HG03139 (cell line): ENCODE data around the gene SPOUT1.
"Not testable (repeated sequence)": the region's sequence is repeated elsewhere in the genome, so short reads cannot be mapped to it uniquely, and the experiment has no call there.

ENCODE experiments used
- ATAC-seq: cut with Tn5 transposase; IDR thresholded peaks from one replicate; pipeline ENCODE4 v1.9.1; 2021; ENCODE audit not compliant: unreplicated experiment

SPOUT1 gene

GRCh38 chr9:128810873-128811272, 18.7 kb downstream of the SPOUT1 start:
- ATAC-seq: no peak

DNA sequence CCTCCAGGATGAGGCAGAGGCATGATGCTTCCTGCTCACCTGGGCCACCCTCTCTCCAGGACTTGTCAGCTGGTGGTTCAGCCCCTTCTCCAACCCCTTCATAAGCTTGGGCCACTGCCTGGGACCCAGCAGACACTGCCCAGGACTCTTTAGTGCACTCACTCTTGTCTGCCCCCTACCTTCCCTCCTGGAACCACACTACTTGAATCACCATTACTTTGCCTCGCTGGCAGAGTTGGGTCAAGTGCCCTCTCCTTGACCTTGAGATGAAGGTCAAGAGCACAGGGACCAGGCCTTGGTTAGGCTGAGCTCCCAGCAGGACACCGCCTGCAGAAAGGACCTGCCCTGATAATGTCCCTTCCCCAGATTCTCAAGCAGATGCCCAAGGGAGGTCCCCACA, 19.8 kb downstream of the SPOUT1 start:
- ATAC-seq: no peak

GRCh38 chr9:128809036-128809599, 20.5 kb downstream of the SPOUT1 start:
- no peak for ATAC-seq

DNA sequence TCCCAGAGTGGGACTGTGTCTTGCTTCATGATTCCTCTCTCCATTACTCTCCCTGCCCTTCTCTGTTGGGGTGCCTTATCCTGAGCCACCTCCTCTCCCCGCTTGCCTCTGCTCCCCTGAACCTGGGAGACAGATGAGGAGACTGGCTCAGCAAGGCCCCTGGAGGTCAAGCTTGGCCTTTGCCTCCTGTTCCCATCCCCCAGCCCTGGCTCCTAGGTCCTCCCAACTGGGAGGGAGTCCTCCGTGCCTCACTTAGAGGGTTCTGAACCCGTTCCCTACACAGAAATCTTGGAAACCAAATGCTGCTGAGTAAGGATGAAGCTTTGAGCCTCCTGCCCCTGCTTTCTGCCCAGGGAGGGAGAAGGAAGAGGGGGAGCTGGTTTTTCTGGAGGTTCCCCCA, 21.1 kb downstream of the SPOUT1 start:
- no peak for ATAC-seq

GRCh38 chr9:128807827-128808226, 21.8 kb downstream of the SPOUT1 start:
- ATAC-seq: no peak

GRCh38 chr9:128805661-128806060, 23.9 kb downstream of the SPOUT1 start:
- no peak for ATAC-seq

- no peak for ATAC-seq
Observed at GRCh38 chr9:128802482-128802881, 27.1 kb downstream of the SPOUT1 start.

- no peak for ATAC-seq
Observed at GRCh38 chr9:128800061-128800460, 29.5 kb downstream of the SPOUT1 start.

- ATAC-seq: no peak
Observed at GRCh38 chr9:128798896-128799295, 30.7 kb downstream of the SPOUT1 start.

DNA sequence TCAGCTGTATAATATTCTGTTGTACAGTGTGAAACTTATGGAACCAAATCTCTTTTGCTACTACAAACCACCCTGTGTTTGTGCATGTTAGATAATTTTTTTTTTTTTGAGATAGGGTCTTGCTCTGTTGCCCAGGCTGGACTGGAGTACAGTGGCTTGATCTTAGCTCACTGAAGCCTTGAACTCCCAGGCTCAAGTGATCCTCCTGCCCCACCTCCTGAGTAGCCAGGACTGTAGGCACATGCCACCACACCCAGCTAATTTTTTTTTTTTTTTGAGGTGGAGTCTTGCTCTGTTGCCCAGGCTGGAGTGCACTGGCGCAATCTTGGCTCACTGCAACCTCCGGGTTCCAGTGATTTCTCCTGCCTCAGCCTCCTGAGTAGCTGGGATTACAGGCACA, 34.6 kb downstream of the SPOUT1 start:
- ATAC-seq: not testable (repeated sequence)

DNA sequence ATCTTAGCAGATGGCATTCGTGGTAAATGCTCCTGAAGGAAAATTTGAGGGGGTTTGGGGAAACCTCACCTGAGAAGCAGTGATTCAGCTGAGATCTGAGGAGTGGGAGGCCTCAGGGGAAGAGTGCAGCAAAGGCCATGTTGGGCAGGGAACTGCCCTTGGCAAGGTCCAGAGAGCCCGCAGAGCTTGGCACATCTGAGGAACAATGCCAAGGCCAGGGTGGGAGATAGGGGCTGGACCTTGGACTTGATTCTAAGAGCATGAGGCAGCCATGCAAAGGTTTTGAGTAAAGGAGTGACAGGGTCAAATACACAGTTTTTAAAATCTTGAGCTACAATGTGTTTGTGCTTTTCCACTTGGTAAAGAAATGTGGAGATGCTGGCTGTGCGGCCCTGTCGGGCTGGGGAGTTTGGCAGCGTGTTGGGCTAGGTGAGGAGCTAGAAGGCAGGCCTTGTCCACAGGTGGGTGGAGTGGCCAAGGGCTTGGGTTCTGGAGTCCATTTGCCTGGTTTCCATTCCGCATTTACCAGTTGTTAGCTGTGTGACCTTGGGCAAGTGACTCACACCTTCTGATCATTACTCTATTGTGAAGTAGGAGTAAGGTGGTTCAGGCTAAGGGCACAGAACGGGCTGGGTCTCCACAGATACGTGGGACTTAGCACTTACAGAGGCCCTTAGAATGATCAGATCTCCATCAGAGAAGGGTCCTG, 36.5 kb downstream of the SPOUT1 start:
- ATAC-seq: no peak

- ATAC-seq: no peak
Observed at GRCh38 chr9:128792134-128792533, 37.5 kb downstream of the SPOUT1 start.

DNA sequence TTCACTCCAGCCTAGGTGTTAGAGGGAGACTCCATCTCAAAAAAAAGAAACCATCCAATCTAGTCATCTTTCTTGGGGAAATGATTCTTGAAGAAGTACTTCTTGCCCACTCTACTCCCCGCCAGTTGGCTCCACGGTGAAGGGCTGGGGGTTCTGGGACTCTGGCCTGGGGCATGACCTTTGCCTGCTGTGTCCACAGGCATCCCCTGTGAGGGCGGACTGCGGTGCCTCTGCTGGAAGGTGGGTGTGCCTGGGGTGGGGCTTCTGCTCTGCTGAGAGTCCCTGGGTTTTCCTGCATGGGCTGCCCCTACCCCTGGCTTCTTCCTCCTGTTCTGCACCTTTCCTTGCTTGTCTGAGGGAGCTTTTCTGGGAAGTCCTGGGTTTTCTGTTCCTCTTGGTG, 39.1 kb downstream of the SPOUT1 start:
- ATAC-seq: no peak

DNA sequence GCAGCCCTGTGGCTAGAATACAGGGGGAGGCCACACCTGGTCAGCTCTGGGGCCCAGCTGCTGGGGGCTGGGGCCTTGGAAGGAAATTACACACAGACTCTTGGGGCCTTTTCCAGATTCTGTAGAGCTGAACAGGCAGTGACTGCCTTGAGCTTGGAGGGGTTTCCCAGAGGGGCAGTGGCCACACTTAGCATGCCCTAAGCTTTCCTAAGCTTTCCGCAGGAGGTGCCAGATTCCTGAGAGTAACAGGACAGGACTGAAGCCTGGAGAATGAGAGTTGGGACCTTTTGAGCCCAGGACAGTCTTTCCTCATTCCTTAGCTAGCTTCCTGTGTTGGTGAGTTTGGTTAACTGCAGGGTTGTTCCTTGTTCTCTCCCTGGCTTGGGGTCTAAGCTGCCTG, 41.1 kb downstream of the SPOUT1 start:
- no peak for ATAC-seq

DNA sequence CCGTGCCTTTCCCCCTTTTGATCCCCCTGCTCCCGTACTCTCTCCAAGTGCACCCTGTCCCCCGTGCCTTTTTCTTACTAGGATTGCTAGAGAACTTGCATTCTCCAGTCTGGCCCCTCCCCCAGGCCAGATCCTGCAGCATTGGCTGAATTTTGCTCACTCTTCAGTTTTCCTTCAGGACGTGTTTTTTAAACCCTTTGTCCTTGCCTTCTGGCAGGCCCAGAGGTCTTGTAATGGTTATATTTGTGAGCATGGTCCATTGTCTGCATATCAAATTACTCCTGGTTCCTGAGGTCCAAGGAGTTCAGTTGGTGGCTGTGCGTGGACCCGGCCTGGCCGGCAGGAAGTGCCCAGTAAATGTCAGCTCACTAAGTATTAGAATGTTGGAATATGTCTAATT, 41.9 kb downstream of the SPOUT1 start:
- ATAC-seq: no peak

GRCh38 chr9:128786681-128787601, 42.7 kb downstream of the SPOUT1 start, which contains the start of gene TBC1D13:
Gene TBC1D13, plus strand, starts transcription at chr9:128787253. Its CDS starts 101 bp downstream, at chr9:128787354.
- ATAC-seq: peak; percentile 86

- no peak for ATAC-seq
Observed at GRCh38 chr9:128785427-128785826, 44.2 kb downstream of the SPOUT1 start.

GRCh38 chr9:128782669-128783068, 46.9 kb downstream of the SPOUT1 start:
- ATAC-seq: no peak

- ATAC-seq: no peak
Observed at GRCh38 chr9:128781187-128782070, 48.2 kb downstream of the SPOUT1 start.

- ATAC-seq: not testable (repeated sequence)
Observed at GRCh38 chr9:128780093-128780492, 49.5 kb downstream of the SPOUT1 start.

DNA sequence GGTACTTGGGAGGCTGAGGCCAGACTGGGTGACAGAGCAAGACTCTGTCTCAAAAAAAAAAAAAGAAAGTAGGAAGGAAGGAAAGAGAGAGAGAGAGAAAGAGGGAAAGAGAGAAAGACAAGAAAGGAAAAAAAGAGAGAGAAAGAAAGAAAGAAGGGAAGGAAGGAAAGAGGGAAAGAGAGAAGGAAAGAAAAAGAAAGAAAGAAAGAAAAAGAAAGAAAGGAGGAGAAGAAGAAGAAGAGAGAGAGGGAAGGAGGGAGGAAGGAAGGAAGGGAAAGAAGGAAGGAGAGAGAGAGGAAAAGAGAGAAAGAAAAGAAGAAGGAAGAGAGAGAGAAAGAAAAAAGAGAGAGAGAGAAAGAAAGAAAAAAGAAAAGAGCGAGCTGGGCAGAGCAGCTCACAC, 54.8 kb downstream of the SPOUT1 start:
- ATAC-seq: no peak
